Mucosa of descending colon (tissue), 3 donors: Measurements from ENCODE around the gene CATSPERB. TPM values are rescaled to one million over a fixed set of nuclear protein-coding genes. Genes with fewer than 3 reads are reported as not detected.
A peak's percentile ranks its signal among the peaks of the same experiment; 100 is the strongest.

Experiments used
- ATAC-seq: fragments of 200-7000 bp; cut with Tn5 transposase; one replicate; pipeline ENCODE4 v1.9.1; 2020; ENCODE audit warnings: mild to moderate bottlenecking, moderate library complexity
- DNase-seq, 3 donors: peaks; one replicate each; pipeline ENCODE4 v3.0.0-alpha.2; 2020
- H3K36me3 ChIP-seq: fragments of 200-600 bp; one replicate; pipeline ENCODE4 v1.8.0; 2021; ENCODE audit warnings: low read depth, mild to moderate bottlenecking
- H3K4me1 ChIP-seq: fragments of 200-600 bp; one replicate; pipeline ENCODE4 v1.8.0; 2021; ENCODE audit warnings: low read depth, mild to moderate bottlenecking
- H3K4me3 ChIP-seq: fragments of 200-600 bp; one replicate; pipeline ENCODE4 v1.8.0; 2021; ENCODE audit warnings: mild to moderate bottlenecking
- H3K9me3 ChIP-seq: fragments of 200-600 bp; one replicate; pipeline ENCODE4 v1.8.0; 2021; ENCODE audit warnings: mild to moderate bottlenecking
- CTCF ChIP-seq: fragments of 200-600 bp; IDR thresholded peaks from one replicate; pipeline ENCODE4 v1.8.0; 2022; ENCODE audit warnings: antibody characterized with exemption, mild to moderate bottlenecking
- intact Hi-C, 2 donors: fragments of 100-400 bp; cut with DNase I in 1 of 2; cut with micrococcal nuclease in 1 of 2; formaldehyde crosslinking; loops; one replicate each; pipeline versions ENCODE4 v1.11.0 to v1.11.1; 2022; cut with DNase I, micrococcal nuclease
- long read RNA-seq, 2 donors: library from polyadenylated mRNA; unstranded; transcript quantifications; one replicate each; pipeline ENCODE4 v2.0.0, GENCODE V29; 2019 to 2021
- total RNA-seq, 3 donors: library from RNA; stranded (reverse); fragmentation: NEBNext Ultra II Directional in 2 of 3; extraction: Animal tissue kit (Norgen Biotek cat#: 25700) in 2 of 3; gene quantifications; one replicate each; pipeline versions ENCODE4 v1.2.1 to v1.2.4, GENCODE V29; 2021 to 2023
- donor health status: DM: no; HTN: no; CAD: no; lungs with moderate emphysema.
- donor health status: DM: no; HTN: no; CAD: no.
- donor health status: DM: no; HTN: yes; CAD: no.

The CATSPERB gene, protein sequence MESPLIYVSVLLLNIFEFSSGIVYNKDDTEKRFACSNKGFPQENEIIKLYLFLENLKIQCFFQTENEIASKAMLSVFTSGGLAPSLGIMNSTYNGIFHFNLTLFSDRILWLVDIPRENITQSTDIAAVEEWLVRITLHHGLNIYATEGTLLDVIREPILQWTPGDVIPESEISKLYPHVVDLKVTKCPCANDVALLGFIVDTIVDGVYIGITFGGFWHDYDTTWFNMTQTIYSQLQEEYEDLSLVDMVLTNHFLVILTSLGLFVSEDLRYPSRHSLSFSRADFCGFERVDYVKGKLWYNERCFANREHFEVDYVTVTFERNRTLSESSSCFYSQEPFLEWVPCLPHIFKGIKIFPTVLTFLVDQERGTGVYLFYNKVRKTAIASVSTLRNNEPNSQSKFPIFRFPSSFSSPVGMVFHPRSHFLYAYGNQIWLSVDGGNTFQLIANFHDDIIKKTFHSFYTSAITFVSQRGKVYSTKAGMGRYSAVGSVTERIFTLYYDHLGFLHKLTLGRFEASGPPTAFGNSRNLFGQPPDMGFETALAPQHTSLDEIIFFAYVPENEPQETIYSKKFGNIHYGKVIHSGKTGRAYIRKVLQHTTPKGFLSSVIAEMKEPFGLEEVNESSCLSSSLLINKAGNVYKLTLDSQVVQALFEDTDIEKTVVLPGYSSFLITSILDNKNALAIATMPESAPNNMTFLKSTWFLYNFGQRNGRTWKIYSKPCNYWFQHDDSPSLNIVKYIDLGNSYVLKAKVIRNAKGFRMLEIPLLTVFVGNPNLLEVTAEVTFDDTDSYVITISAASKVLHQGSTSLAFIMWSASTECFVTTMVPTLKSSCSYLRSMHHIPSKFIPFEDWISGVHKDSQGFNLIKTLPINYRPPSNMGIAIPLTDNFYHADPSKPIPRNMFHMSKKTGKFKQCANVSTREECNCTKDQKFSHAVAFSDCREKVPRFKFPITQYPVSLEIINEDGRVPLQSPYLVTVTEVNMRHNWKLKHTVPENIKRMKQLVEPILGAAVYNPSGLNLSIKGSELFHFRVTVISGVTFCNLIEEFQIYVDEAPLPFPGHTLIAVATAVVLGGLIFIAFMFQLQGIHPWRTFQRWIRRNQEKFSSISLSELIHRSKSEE
- total RNA-seq: 1 to 10 TPM; 3.5 to 7.0 (median 4.1) TPM
- long read RNA-seq, donor 1: 0 reads
- long read RNA-seq, donor 2, partial matches to known transcripts: 0 of 1 reads
- long read RNA-seq, donor 2, other reads (novel, unspliced or antisense): 1 of 1 reads

- DNase-seq (no peak), ATAC-seq (no peak)
- no peaks in the 10 kb centered on the region for H3K4me1 ChIP-seq
- no peaks in the 10 kb centered on the region for H3K36me3 ChIP-seq
- TF ChIP-seq CTCF: no peak
- no peaks in the 10 kb centered on the region for H3K9me3 ChIP-seq
- H3K4me3 ChIP-seq: no peak within 1 kb of the TSS
- intact Hi-C loops: no loop called here
Measured at GRCh38 chr14:91731986-91732385, at the start of gene CATSPERB. TSS of gene CATSPERB (minus strand) at chr14:91732086. CDS start at chr14:91729479, 2,607 bp downstream.

GRCh38 chr14:91780452-91780851 lies 48.6 kb upstream of the CATSPERB start:
- TF ChIP-seq CTCF: no peak
- no peak overlapping the region for H3K4me3 ChIP-seq
- intact Hi-C loops: no loop called here
- H3K9me3 ChIP-seq: no peaks in the 10 kb centered on the region
- DNase-seq (peak in 1 of 3 donors; percentile 35), ATAC-seq (peak; percentile 98)
- no peaks in the 10 kb centered on the region for H3K36me3 ChIP-seq
- peaks cover 3% of the 10 kb centered on the region for H3K4me1 ChIP-seq

- no peak for ATAC-seq
- intact Hi-C loops: no loop called here
- Histone ChIP-seq H3K9me3 (no peaks in the 10 kb centered on the region), H3K4me3 (no peak overlapping the region), H3K4me1 (peaks cover 3% of the 10 kb centered on the region), H3K36me3 (no peaks in the 10 kb centered on the region)
- no peak for TF ChIP-seq CTCF
- no peak for DNase-seq
Measured at GRCh38 chr14:91778217-91778616, 46.3 kb upstream of the CATSPERB start.

DNA sequence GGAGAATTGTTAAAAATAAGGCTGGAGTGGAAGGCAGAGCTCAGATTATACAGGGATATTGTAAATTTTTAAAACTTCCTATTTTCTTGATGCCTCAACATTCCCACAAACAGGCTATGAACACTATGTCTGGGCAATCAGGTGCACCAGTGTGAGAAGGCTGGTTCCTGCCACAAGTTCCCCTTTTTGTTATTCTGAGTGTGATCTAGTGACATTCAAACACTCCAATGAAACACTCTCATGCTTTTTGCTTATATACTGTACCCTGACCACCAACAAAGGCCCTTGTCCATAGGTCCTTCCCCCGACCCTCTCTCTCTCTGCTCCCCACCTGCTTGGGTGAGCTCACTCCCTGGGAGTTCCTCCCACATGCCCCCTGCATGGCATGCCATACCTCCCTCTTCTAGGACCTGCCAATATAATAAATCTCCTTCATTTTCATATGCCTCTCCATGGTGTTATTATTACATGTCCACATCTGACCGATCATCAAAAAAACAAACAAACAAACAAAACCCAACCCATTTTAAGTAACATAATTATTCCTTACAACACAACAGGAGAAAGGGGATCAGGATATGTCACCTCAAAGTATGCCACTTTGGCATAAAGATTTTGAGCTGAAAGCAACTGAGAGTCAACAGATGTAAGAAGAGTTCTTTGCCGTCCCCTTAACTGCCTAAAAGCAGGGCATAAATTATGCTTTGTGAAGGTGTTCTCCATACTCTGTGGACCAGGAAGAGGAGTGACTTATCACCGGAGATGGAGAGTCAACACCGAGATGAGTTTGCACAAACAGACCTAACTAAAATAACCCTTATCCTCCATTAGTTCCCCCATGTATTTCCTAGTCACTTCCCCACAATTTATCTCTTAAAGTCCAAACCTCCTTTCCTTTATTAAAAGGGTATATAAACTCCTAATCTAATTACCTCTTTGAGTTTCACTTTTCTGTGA lies 42.5 kb upstream of the CATSPERB start:
- no peaks in the 10 kb centered on the region for H3K36me3 ChIP-seq
- ATAC-seq (peak; percentile 62), DNase-seq (no peak)
- H3K9me3 ChIP-seq: no peaks in the 10 kb centered on the region
- H3K4me3 ChIP-seq: no peak overlapping the region
- peaks cover 3% of the 10 kb centered on the region for H3K4me1 ChIP-seq
- intact Hi-C loops: no loop called here
- TF ChIP-seq CTCF: no peak
